Left lung (tissue), 10 donors: ENCODE data around the gene SPOCK1. TPM values are rescaled to one million over a fixed set of nuclear protein-coding genes. Genes with fewer than 3 reads are reported as not detected.

ENCODE experiments used
- ATAC-seq: fragments of 200-7000 bp; cut with Tn5 transposase; one replicate; pipeline ENCODE4 v1.9.1; 2020; ENCODE audit warnings: moderate library complexity
- DNase-seq, 4 donors: peaks; one replicate each; pipeline ENCODE4 v3.0.0-alpha.2; 2013 to 2020
- H3K27ac ChIP-seq, 2 donors: fragments of 200-600 bp; sonication (generic) in 1 of 2; one replicate each; pipeline versions ENCODE4 v1.5.0 to v1.8.0; 2020 to 2021
- H3K27me3 ChIP-seq, 2 donors: fragments of 200-600 bp; sonication (generic) in 1 of 2; one replicate each; pipeline versions ENCODE4 v1.5.0 to v1.8.0; 2020 to 2021
- H3K36me3 ChIP-seq, 2 donors: fragments of 200-600 bp; sonication (generic) in 1 of 2; one replicate each; pipeline versions ENCODE4 v1.5.0 to v1.8.0; 2020 to 2021
- H3K4me1 ChIP-seq, 2 donors: fragments of 200-600 bp; one replicate each; pipeline ENCODE4 v1.8.0; 2021
- H3K4me3 ChIP-seq, 2 donors: fragments of 200-600 bp; sonication (generic) in 1 of 2; one replicate each; pipeline versions ENCODE4 v1.5.0 to v1.8.0; 2020 to 2021; ENCODE audit warnings: mild to moderate bottlenecking in 1 of 2
- H3K9me3 ChIP-seq, 2 donors: fragments of 200-600 bp; sonication (generic) in 1 of 2; one replicate each; pipeline versions ENCODE4 v1.5.0 to v1.8.0; 2020 to 2021
- intact Hi-C, 2 donors: fragments of 100-400 bp; cut with DNase I; formaldehyde crosslinking; loops; one replicate each; pipeline versions ENCODE4 v1.11.2 to v1.14.2; 2022
- polyA plus RNA-seq, 6 donors: library from polyadenylated mRNA; unstranded; fragments of 120-200 nt; gene quantifications; one replicate each; pipeline ENCODE4 v1.2.1, GENCODE V29; 2013; ENCODE audit not compliant: insufficient read length in 6 of 6
- total RNA-seq, 2 donors: library from RNA; stranded (reverse); fragmentation: NEBNext Ultra II Directional; extraction: Animal tissue kit (Norgen Biotek cat#: 25700); gene quantifications; one replicate each; pipeline ENCODE4 v1.2.1, GENCODE V29; 2021
- TF ChIP-seq, protein P1 (sequence below), 2 donors: fragments of 200-600 bp; sonication (generic) in 1 of 2; IDR thresholded peaks; one replicate each; pipeline versions ENCODE4 v1.5.0 to v1.8.0; 2021; ENCODE audit warnings: antibody characterized with exemption in 2 of 2
- donor health status: DM: no; HTN: yes; CAD: no.
- donor health status: DM: no; HTN: no; CAD: no.

SPOCK1 gene
- total and polyA plus RNA-seq, 8 donors = 0.43 to 7.6 (median 0.73) TPM

DNA sequence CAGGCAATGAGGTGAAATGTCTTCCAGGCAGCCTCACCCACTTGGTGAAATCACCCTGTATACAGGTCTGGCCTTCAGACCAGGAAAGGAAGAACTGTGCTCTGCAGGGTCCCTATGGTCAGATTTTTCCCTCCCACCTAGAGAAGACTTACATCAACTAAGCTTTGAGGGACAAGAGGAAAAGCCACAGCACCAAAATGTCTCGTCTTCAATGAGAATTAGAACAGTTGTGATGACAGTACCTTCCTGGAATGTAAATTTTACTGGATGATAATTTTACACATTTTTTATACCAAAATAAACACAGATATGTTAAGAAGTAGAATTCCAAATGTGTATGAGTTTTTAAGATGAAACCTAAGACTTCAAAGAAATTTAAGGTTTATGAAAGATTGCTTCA is 283.9 kb downstream of the SPOCK1 start:
- no peak overlapping the region for H3K27ac ChIP-seq
- TF ChIP-seq, protein P1, sequence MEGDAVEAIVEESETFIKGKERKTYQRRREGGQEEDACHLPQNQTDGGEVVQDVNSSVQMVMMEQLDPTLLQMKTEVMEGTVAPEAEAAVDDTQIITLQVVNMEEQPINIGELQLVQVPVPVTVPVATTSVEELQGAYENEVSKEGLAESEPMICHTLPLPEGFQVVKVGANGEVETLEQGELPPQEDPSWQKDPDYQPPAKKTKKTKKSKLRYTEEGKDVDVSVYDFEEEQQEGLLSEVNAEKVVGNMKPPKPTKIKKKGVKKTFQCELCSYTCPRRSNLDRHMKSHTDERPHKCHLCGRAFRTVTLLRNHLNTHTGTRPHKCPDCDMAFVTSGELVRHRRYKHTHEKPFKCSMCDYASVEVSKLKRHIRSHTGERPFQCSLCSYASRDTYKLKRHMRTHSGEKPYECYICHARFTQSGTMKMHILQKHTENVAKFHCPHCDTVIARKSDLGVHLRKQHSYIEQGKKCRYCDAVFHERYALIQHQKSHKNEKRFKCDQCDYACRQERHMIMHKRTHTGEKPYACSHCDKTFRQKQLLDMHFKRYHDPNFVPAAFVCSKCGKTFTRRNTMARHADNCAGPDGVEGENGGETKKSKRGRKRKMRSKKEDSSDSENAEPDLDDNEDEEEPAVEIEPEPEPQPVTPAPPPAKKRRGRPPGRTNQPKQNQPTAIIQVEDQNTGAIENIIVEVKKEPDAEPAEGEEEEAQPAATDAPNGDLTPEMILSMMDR (IDR thresholded peaks at IDR 0.05) = no peak
- no peaks in the 10 kb centered on the region for H3K4me1 ChIP-seq
- DNase-seq (no peak), ATAC-seq (no peak)
- H3K27me3 ChIP-seq = peaks cover 7 to 76% of the 10 kb centered on the region in 2 donors
- intact Hi-C loops = no loop called here
- no peaks in the 10 kb centered on the region for H3K36me3 ChIP-seq
- no peak overlapping the region for H3K4me3 ChIP-seq
- no peaks in the 10 kb centered on the region for H3K9me3 ChIP-seq

DNA sequence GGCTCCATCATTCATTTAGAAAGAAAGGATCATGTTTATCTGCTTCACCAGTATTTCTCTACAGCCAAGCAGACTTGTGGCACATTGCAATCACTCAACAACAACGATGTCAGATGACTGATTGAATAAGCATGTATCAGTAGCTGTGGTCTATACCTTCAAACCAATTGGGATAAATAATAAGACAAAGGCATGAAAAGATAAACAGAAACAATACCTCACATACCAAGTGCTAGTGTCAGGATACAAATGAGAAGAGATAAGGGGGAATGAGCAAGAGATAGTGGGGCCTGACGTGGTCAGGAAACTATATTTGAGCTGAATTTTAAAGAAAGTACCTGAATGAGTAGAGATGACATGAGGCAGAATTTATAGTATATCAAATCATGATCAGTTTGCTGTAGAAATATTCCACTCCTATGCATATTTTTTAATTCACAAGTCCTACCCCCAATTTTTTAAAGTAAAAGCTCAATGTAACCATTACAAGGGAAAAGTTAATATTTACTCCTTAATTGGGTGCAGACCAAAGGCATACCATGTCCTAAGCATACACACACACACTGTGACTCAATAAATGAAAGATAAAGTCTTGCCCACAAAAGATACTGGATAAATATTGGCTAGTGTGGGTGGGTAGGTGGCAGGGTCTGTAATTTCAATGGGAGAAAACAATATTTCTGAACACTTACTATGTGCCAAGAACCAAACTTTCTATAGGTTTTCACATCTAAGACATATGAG is 284.5 kb downstream of the SPOCK1 start:
- Histone ChIP-seq H3K36me3 (no peaks in the 10 kb centered on the region), H3K4me1 (no peaks in the 10 kb centered on the region), H3K27ac (no peak overlapping the region), H3K4me3 (no peak overlapping the region), H3K9me3 (no peaks in the 10 kb centered on the region), H3K27me3 (peaks cover 7 to 76% of the 10 kb centered on the region in 2 donors)
- intact Hi-C loops = no loop called here
- ATAC-seq = no peak
- no peak for DNase-seq
- TF ChIP-seq, protein P1 (IDR thresholded peaks at IDR 0.05) = no peak

DNA sequence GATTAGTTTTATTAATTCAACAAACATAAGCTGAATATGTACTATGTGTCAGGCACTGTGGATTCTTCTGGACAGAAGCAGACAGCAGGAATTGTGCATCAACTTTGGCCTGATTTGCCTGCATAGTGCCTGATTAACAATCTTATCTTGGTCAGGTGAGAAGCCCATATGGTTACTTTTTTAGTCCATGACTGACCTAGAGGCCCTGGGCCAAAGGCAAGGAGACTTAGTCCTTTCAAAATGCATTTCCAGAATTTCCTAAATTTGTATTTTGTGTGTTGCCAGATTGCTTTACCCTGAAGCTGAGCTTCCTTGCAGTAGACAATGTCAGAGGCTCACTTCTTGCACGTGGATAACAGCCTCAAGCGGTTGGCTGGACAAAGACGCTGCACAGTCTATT is 286.7 kb downstream of the SPOCK1 start:
- no peak for DNase-seq

DNA sequence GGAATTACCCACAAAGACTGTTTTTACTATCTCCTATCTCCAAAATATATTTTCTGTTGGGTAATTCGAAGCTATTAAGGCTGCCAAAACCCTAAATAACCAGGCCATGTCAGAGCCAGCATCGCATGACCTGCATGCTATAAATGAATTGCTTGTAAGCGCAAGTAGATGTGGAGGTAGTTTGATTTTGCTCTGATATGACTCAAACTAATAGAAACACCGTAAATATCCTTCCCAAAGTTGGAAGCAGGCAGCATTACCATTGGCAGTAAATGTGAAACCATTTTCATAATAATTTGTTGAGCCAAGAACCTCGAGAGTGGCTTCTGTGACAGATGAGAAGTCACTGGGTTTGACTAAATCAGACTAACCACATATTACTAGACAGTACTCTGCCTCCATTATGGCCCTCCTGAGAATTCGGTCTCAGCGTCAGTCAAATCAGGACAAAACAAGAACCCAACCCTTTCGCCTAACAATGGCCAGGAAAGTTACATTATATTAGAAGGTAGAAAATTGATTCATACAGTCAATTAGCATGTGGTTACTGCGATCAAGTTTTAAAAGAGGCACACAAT is 289.8 kb downstream of the SPOCK1 start:
- DNase-seq = no peak
- Histone ChIP-seq H3K4me1 (no peaks in the 10 kb centered on the region), H3K27me3 (peaks cover 7 to 62% of the 10 kb centered on the region in 2 donors), H3K4me3 (no peak overlapping the region), H3K27ac (no peak overlapping the region), H3K9me3 (no peaks in the 10 kb centered on the region), H3K36me3 (no peaks in the 10 kb centered on the region)
- ATAC-seq = no peak
- TF ChIP-seq, protein P1 (IDR thresholded peaks at IDR 0.05) = no peak
- intact Hi-C loops = no loop called here

More for the DNA sequence above, 286.7 kb downstream of the SPOCK1 start:
- no peaks in the 10 kb centered on the region for H3K9me3 ChIP-seq
- intact Hi-C loops = no loop called here
- H3K27me3 ChIP-seq = peaks cover 7 to 82% of the 10 kb centered on the region in 2 donors
- H3K4me1 ChIP-seq = no peaks in the 10 kb centered on the region
- no peak overlapping the region for H3K27ac ChIP-seq
- ATAC-seq = no peak
- TF ChIP-seq, protein P1 (IDR thresholded peaks at IDR 0.05) = no peak
- H3K4me3 ChIP-seq = no peak overlapping the region
- no peaks in the 10 kb centered on the region for H3K36me3 ChIP-seq

DNA sequence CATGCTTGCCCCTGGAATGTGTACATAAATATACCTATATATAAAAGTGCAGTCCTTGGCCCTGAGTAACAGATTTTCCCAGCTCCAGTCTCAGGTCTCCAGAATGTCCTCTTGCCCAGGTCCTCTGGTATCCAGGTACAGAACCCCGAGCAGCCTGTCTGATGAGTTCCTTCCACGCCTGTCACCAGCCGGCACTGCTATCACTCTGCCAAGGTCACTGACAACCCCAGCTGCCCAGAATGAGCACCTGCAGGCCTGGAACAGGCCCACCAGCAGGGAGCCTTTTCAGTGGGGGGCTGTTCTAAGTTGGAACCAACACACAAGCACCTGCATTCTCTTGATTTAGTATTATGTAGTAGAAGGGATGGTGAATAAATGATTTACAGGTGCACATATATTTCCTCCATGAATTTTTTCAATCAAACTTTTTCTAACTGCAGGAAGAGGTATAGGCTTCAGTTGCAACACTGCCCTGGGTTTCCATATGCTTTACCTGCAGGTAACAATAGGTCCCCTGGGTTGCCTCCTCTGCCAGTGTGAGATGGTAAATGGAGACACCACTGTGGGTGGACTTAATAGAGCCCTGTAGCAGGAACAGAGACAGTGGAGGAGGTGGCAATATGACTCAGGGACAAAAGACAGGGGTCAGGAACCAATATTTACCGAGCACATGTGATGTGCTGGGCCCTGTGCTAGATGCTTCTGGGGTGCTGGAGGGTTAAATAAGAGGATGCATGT is 291.9 kb downstream of the SPOCK1 start:
- no peak overlapping the region for H3K27ac ChIP-seq
- TF ChIP-seq, protein P1 (IDR thresholded peaks at IDR 0.05) = no peak
- ATAC-seq (no peak), DNase-seq (no peak)
- H3K27me3 ChIP-seq = peaks cover 14 to 69% of the 10 kb centered on the region in 2 donors
- H3K36me3 ChIP-seq = no peaks in the 10 kb centered on the region
- no peaks in the 10 kb centered on the region for H3K9me3 ChIP-seq
- intact Hi-C loops = no loop called here
- no peak overlapping the region for H3K4me3 ChIP-seq
- no peaks in the 10 kb centered on the region for H3K4me1 ChIP-seq
